GM12878 (cell line): Measurements from ENCODE around the gene GUK1. TPM values are rescaled to one million over a fixed set of nuclear protein-coding genes. Genes with fewer than 3 reads are reported as not detected.

Source experiments
- ATAC-seq: fragments of 200-7000 bp; cut with Tn5 transposase; 3 replicates; pipeline ENCODE4 v1.9.1; 2020; ENCODE audit warnings: mild to moderate bottlenecking, moderate library complexity
- BruUV-seq: library from RNA; stranded (reverse); fragments of 400-500 nt; replicated peaks from 2 replicates; lab custom pipeline; 2021; lab: Mats Ljungman, UMichigan
- CTCF ChIA-PET: fragments of 300-600 bp; sonication (Branson Sonifier 250); formaldehyde crosslinking; extraction: SDS; loops from one replicate; lab custom pipeline; 2021; ENCODE audit warnings: inconsistent platforms; lab: Yijun Ruan, JAX
- POLR2A ChIA-PET: fragments of 350-600 bp; formaldehyde crosslinking; extraction: SDS; loops from one replicate; lab custom pipeline; 2021; ENCODE audit warnings: inconsistent platforms; lab: Charles Lee
- RAD21 ChIA-PET: fragments of 300-600 bp; sonication (Branson Sonifier 250); formaldehyde crosslinking; loops from one replicate; lab custom pipeline; 2023; ENCODE audit warnings: antibody characterized with exemption; ENCODE audit not compliant: unreplicated experiment; lab: Charles Lee
- SMC1A ChIA-PET: fragments of 300-600 bp; sonication (Branson Sonifier 250); formaldehyde crosslinking; loops from one replicate; lab custom pipeline; 2023; ENCODE audit not compliant: unreplicated experiment, uncharacterized antibody; lab: Charles Lee
- DNase-seq: peaks from one replicate; pipeline ENCODE4 v3.0.0-alpha.2; 2011; ENCODE audit warnings: low read depth, low spot score
- FAIRE-seq: peaks from 3 replicates; lab custom pipeline; 2011; peaks lifted over from hg19 to GRCh38; lab: Jason Lieb, UNC
- H2AFZ ChIP-seq: 2 replicates; pipeline ENCODE4 v1.6.0; 2011; ENCODE audit warnings: low read depth, low read length, control low read depth; ENCODE audit not compliant: control insufficient read depth
- H3K27ac ChIP-seq: 2 replicates; pipeline ENCODE4 v1.5.1; 2011; ENCODE audit warnings: control low read depth; ENCODE audit not compliant: control insufficient read depth, insufficient read depth
- H3K27me3 ChIP-seq, 2 experiments: replicated peaks in 1 of 2; 2 replicates each; pipeline versions ENCODE4 v1.6.0 to v1.6.1; 2011; ENCODE audit warnings: low read length in 1 of 2; ENCODE audit not compliant: control insufficient read depth in 2 of 2, insufficient read depth in 2 of 2
- H3K36me3 ChIP-seq, 2 experiments: 2 replicates each; pipeline ENCODE4 v1.5.1; 2011; ENCODE audit warnings: low read length in 1 of 2; ENCODE audit not compliant: control insufficient read depth in 2 of 2, insufficient read depth in 2 of 2
- H3K4me1 ChIP-seq: 2 replicates; pipeline ENCODE4 v1.6.1; 2011; ENCODE audit warnings: mild to moderate bottlenecking, low read length, moderate library complexity, mixed read lengths; ENCODE audit not compliant: control insufficient read depth, insufficient read depth
- H3K4me2 ChIP-seq: 2 replicates; pipeline ENCODE4 v1.6.0; 2011; ENCODE audit warnings: control low read depth; ENCODE audit not compliant: control insufficient read depth, insufficient read depth
- H3K4me3 ChIP-seq: fragments of 200-600 bp; sonication (generic); 2 replicates; pipeline ENCODE4 v1.5.1; 2016
- H3K79me2 ChIP-seq: 2 replicates; pipeline ENCODE4 v1.6.0; 2011; ENCODE audit warnings: low read length; ENCODE audit not compliant: control insufficient read depth, insufficient read depth
- H3K9ac ChIP-seq: 2 replicates; pipeline ENCODE4 v1.8.0; 2011; ENCODE audit warnings: low read length, control low read depth, mixed read lengths; ENCODE audit not compliant: control insufficient read depth, insufficient read depth
- H3K9me3 ChIP-seq: replicated peaks from 3 replicates; pipeline ENCODE4 v1.5.1; 2011; ENCODE audit warnings: mild to moderate bottlenecking, low read length; ENCODE audit not compliant: control insufficient read depth, insufficient read depth
- H4K20me1 ChIP-seq: 2 replicates; pipeline ENCODE4 v1.6.0; 2011; ENCODE audit not compliant: control insufficient read depth, insufficient read depth
- CREM ChIP-seq: IDR thresholded peaks from 2 replicates; pipeline ENCODE4 v1.6.1; 2014; ENCODE audit warnings: antibody characterized with exemption, low read depth
- GATAD2B ChIP-seq: fragments of 450-650 bp; conservative IDR thresholded peaks from 2 replicates; pipeline ENCODE4 v1.6.1; 2017; ENCODE audit warnings: low read depth, mild to moderate bottlenecking, moderate library complexity
- HDAC2 ChIP-seq: fragments of 200-600 bp; sonication (generic); IDR thresholded peaks from 2 replicates; pipeline ENCODE4 v1.6.1; 2017
- LARP7 ChIP-seq: fragments of 450-650 bp; IDR thresholded peaks from 2 replicates; pipeline ENCODE4 v1.6.1; 2017; ENCODE audit warnings: mild to moderate bottlenecking
- MAX ChIP-seq: IDR thresholded peaks from 2 replicates; pipeline ENCODE4 v1.6.1; 2012; ENCODE audit warnings: low read depth, low read length, improper control_type of control experiment
- MXI1 ChIP-seq: fragments of 150-350 bp; IDR thresholded peaks from 2 replicates; pipeline ENCODE4 v1.6.1; 2011; ENCODE audit warnings: low read depth, mild to moderate bottlenecking, inconsistent platforms, low read length, improper control_type of control experiment
- NFIC ChIP-seq: IDR thresholded peaks from 2 replicates; pipeline ENCODE4 v1.6.1; 2012; ENCODE audit warnings: low read depth, mild to moderate bottlenecking, inconsistent platforms, low read length, moderate library complexity
- NFYB ChIP-seq: IDR thresholded peaks from 2 replicates; pipeline ENCODE4 v1.6.1; 2011; ENCODE audit warnings: low read depth, mild to moderate bottlenecking, low read length, improper control_type of control experiment, moderate library complexity; ENCODE audit not compliant: insufficient read depth
- PAX8 ChIP-seq: fragments of 450-650 bp; IDR thresholded peaks from 2 replicates; pipeline ENCODE4 v1.6.1; 2017; ENCODE audit warnings: mild to moderate bottlenecking, moderate library complexity
- RUNX3 ChIP-seq: IDR thresholded peaks from 2 replicates; pipeline ENCODE4 v1.6.1; 2012; ENCODE audit warnings: low read length, inconsistent platforms
- WGBS: methylation state at CpG from one replicate; pipeline ENCODE4 v1.1.6; 2016; ENCODE audit warnings: low lambda C conversion rate; ENCODE audit not compliant: insufficient replicate concordance, insufficient coverage; ENCODE audit errors: missing lambda C conversion rate; 5-methylcytosine and 5-hydroxymethylcytosine counted together
- in situ Hi-C: fragments of 300-500 bp; cut with MboI; formaldehyde crosslinking; loops from 9 replicates; pipeline ENCODE4 v1.14.3; 2018; ENCODE audit warnings: mixed read lengths
- intact Hi-C: fragments of 100-400 bp; cut with micrococcal nuclease; formaldehyde crosslinking; loops from one replicate; pipeline ENCODE4 v1.14.2; 2022; ENCODE audit not compliant: unreplicated experiment
- polyA plus RNA-seq, 11 experiments: library from polyadenylated mRNA; depleted of rRNA in 4 of 11; unstranded in 6 of 11; stranded (reverse) in 5 of 11; fragments of >200 nt; fragmentation: Nextera tagmentation in 4 of 11; fragmentation: Illumina TruSeq in 1 of 11; extraction: Ambion mirVana in 4 of 11; extraction: Trizol in 1 of 11; gene quantifications; 1 replicate in 1 of 11; 2 replicates in 10 of 11; pipeline versions ENCODE4 v1.2.1 to v1.2.3, GENCODE V29; 2011 to 2016; ENCODE audit warnings: inconsistent platforms in 2 of 11, missing spikeins in 2 of 11, low read depth in 1 of 11
- total RNA-seq, 4 experiments: library from RNA; depleted of rRNA in 3 of 4; stranded (reverse); fragments of >200 nt in 3 of 4; fragmentation: Illumina TruSeq in 1 of 4; extraction: Trizol in 1 of 4; gene quantifications; 2 replicates each; pipeline versions ENCODE4 v1.2.1 to v1.2.3, GENCODE V29; 2013 to 2021
- TF ChIP-seq, protein P1 (sequence below): IDR thresholded peaks from 2 replicates; pipeline ENCODE4 v1.6.1; 2011; ENCODE audit warnings: low read depth, mild to moderate bottlenecking, low read length, moderate library complexity, borderline replicate concordance; ENCODE audit errors: extremely low read depth
- TF ChIP-seq, protein P2 (sequence below): fragments of 150-350 bp; IDR thresholded peaks from 2 replicates; pipeline ENCODE4 v1.6.1; 2016; ENCODE audit warnings: low read depth, low read length
- TF ChIP-seq, protein P3 (sequence below): fragments of 450-650 bp; IDR thresholded peaks from 2 replicates; pipeline ENCODE4 v1.6.1; 2017; ENCODE audit warnings: low read depth, mild to moderate bottlenecking, moderate library complexity
- TF ChIP-seq, protein P4 (sequence below), 3 experiments: IDR thresholded peaks in 2 of 3; conservative IDR thresholded peaks in 1 of 3; 2 replicates each; pipeline ENCODE4 v1.5.1; 2011; ENCODE audit warnings: low read depth in 3 of 3, low read length in 3 of 3, mild to moderate bottlenecking in 3 of 3, control low read depth in 2 of 3, moderate library complexity in 2 of 3, inconsistent platforms in 1 of 3, mixed read lengths in 1 of 3; ENCODE audit not compliant: control insufficient read depth in 2 of 3, insufficient read depth in 1 of 3; ENCODE audit errors: extremely low read depth in 1 of 3

Gene GUK1
- total and polyA plus RNA-seq, 10 of the 15 experiments (the other 5 are each of a cell fraction or from before 2014, with no cell fraction given), result 6.3 to 357 (median 203) TPM

GRCh38 chr1:228101994-228102790, 37.9 kb upstream of the GUK1 start:
- no peaks in the 10 kb centered on the region for H4K20me1 ChIP-seq
- POLR2A ChIA-PET, result interaction anchor here (1.2 kb wide), 1 partner anchor 15 kb away, joined by 5 read pairs; no protein-coding TSS in a partner anchor
- peaks cover 10% of the 10 kb centered on the region for H3K4me1 ChIP-seq
- H3K9me3 ChIP-seq, result no peaks in the 10 kb centered on the region
- H3K27ac ChIP-seq, result peak overlapping the region; percentile 24; the same call in 1 of the 2 replicates
- peaks cover 7 to 32% of the 10 kb centered on the region in 2 experiments; a peak in 3 of 4 replicates for H3K36me3 ChIP-seq
- intact Hi-C loops (loop anchor here (2.0 kb wide), 1 partner anchor 17 kb away; no protein-coding TSS in a partner anchor), in situ Hi-C loops (no loop called here)
- no TSS peak for BruUV-seq
- CTCF ChIA-PET, result interaction anchor here (0.8 to 1.0 kb wide), 2 partner anchors 18 to 103 kb away, joined by 3 to 5 read pairs; no protein-coding TSS in a partner anchor
- peak; percentile 62 for ATAC-seq
- peaks cover 15% of the 10 kb centered on the region for H3K79me2 ChIP-seq
- no peaks in the 10 kb centered on the region for H3K27me3 ChIP-seq
- RAD21 ChIA-PET, result interaction anchor here (0.6 to 1.2 kb wide), 6 partner anchors 11 to 104 kb away, joined by 3 to 4 read pairs (median 3); no protein-coding TSS in a partner anchor
- 2% methylated on average over 55 of the region's 73 CpGs for WGBS
- H2AFZ ChIP-seq, result peak overlapping the region; percentile 44
- no peak for DNase-seq
- H3K4me2 ChIP-seq, result peak overlapping the region; percentile 66
- SMC1A ChIA-PET, result no interaction called here
- no peak for FAIRE-seq
- H3K4me3 ChIP-seq, result peak overlapping the region; percentile 87
- H3K9ac ChIP-seq, result peak overlapping the region; percentile 75; the same call in 1 of the 2 replicates
- TF ChIP-seq, protein P1, sequence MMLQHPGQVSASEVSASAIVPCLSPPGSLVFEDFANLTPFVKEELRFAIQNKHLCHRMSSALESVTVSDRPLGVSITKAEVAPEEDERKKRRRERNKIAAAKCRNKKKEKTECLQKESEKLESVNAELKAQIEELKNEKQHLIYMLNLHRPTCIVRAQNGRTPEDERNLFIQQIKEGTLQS, result no peak
- no peak for TF ChIP-seq GATAD2B
- TF ChIP-seq NFIC, result no peak
- TF ChIP-seq, protein P2, sequence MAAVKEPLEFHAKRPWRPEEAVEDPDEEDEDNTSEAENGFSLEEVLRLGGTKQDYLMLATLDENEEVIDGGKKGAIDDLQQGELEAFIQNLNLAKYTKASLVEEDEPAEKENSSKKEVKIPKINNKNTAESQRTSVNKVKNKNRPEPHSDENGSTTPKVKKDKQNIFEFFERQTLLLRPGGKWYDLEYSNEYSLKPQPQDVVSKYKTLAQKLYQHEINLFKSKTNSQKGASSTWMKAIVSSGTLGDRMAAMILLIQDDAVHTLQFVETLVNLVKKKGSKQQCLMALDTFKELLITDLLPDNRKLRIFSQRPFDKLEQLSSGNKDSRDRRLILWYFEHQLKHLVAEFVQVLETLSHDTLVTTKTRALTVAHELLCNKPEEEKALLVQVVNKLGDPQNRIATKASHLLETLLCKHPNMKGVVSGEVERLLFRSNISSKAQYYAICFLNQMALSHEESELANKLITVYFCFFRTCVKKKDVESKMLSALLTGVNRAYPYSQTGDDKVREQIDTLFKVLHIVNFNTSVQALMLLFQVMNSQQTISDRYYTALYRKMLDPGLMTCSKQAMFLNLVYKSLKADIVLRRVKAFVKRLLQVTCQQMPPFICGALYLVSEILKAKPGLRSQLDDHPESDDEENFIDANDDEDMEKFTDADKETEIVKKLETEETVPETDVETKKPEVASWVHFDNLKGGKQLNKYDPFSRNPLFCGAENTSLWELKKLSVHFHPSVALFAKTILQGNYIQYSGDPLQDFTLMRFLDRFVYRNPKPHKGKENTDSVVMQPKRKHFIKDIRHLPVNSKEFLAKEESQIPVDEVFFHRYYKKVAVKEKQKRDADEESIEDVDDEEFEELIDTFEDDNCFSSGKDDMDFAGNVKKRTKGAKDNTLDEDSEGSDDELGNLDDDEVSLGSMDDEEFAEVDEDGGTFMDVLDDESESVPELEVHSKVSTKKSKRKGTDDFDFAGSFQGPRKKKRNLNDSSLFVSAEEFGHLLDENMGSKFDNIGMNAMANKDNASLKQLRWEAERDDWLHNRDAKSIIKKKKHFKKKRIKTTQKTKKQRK, result no peak
- no peak for TF ChIP-seq NFYB
- TF ChIP-seq, protein P3, sequence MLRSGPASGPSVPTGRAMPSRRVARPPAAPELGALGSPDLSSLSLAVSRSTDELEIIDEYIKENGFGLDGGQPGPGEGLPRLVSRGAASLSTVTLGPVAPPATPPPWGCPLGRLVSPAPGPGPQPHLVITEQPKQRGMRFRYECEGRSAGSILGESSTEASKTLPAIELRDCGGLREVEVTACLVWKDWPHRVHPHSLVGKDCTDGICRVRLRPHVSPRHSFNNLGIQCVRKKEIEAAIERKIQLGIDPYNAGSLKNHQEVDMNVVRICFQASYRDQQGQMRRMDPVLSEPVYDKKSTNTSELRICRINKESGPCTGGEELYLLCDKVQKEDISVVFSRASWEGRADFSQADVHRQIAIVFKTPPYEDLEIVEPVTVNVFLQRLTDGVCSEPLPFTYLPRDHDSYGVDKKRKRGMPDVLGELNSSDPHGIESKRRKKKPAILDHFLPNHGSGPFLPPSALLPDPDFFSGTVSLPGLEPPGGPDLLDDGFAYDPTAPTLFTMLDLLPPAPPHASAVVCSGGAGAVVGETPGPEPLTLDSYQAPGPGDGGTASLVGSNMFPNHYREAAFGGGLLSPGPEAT, result no peak
- no peak for TF ChIP-seq MAX
- TF ChIP-seq HDAC2, result no peak
- TF ChIP-seq, protein P4, sequence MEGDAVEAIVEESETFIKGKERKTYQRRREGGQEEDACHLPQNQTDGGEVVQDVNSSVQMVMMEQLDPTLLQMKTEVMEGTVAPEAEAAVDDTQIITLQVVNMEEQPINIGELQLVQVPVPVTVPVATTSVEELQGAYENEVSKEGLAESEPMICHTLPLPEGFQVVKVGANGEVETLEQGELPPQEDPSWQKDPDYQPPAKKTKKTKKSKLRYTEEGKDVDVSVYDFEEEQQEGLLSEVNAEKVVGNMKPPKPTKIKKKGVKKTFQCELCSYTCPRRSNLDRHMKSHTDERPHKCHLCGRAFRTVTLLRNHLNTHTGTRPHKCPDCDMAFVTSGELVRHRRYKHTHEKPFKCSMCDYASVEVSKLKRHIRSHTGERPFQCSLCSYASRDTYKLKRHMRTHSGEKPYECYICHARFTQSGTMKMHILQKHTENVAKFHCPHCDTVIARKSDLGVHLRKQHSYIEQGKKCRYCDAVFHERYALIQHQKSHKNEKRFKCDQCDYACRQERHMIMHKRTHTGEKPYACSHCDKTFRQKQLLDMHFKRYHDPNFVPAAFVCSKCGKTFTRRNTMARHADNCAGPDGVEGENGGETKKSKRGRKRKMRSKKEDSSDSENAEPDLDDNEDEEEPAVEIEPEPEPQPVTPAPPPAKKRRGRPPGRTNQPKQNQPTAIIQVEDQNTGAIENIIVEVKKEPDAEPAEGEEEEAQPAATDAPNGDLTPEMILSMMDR (IDR thresholded peaks at IDR 0.05 in 2 of 3, conservative IDR thresholded peaks at IDR 0.05 in 1 of 3; ENCODE audit: control insufficient read depth in 2 of 3, extremely low read depth in 1 of 3, insufficient read depth in 1 of 3, low read depth in 3 of 3, low read length in 3 of 3), result peak; percentile 19 to 40 (median 38); a peak in 4 of 6 replicates
- no peak for TF ChIP-seq CREM
- TF ChIP-seq MXI1, result peak; percentile 31; the same call in 1 of the 2 replicates
- TF ChIP-seq PAX8, result no peak
- TF ChIP-seq LARP7, result peak; percentile 31; the same call in 1 of the 2 replicates
- TF ChIP-seq RUNX3, result peak; percentile 33; the same call in 1 of the 2 replicates
